HEK293 (cell line): ENCODE results near the gene PALM2AKAP2.
"Not testable (repeated sequence)": the region's sequence is repeated elsewhere in the genome, so short reads cannot be mapped to it uniquely, and the experiment has no call there.

Source experiments
- CTCF ChIA-PET: fragments of 350-600 bp; formaldehyde crosslinking; extraction: SDS; loops from one replicate; lab custom pipeline; 2021; ENCODE audit warnings: antibody characterized with exemption; lab: Yijun Ruan, JAX
- POLR2A ChIA-PET: fragments of 300-600 bp; formaldehyde crosslinking; extraction: SDS; loops from one replicate; lab custom pipeline; 2020; ENCODE audit warnings: antibody characterized with exemption, inconsistent platforms; lab: Yijun Ruan, JAX
- H3K27ac ChIP-seq: fragments of 200-500 bp; sonication (Bioruptor generic); 2 replicates; pipeline ENCODE4 v1.5.1; 2014; ENCODE audit warnings: low read depth, low read length, control low read depth, inconsistent platforms; ENCODE audit errors: extremely low read depth
- H3K36me3 ChIP-seq, 2 experiments: fragments of 200-500 bp in 1 of 2; sonication (Bioruptor generic) in 1 of 2; 1 replicate in 1 of 2; 2 replicates in 1 of 2; pipeline ENCODE4 v1.5.1; 2014 to 2017; ENCODE audit warnings: inconsistent platforms in 2 of 2, low read length in 2 of 2; ENCODE audit not compliant: control insufficient read depth in 2 of 2, insufficient read depth in 1 of 2
- H3K4me1 ChIP-seq: fragments of 200-500 bp; sonication (Bioruptor generic); 2 replicates; pipeline ENCODE4 v1.5.1; 2014; ENCODE audit warnings: mild to moderate bottlenecking, low read length, inconsistent platforms; ENCODE audit not compliant: control insufficient read depth, insufficient read depth
- H3K4me3 ChIP-seq: 2 replicates; pipeline ENCODE4 v1.5.1; 2011; ENCODE audit warnings: low read depth, mild to moderate bottlenecking, control low read depth, low read length, moderate library complexity
- H3K9me3 ChIP-seq: fragments of 200-500 bp; sonication (Bioruptor generic); 2 replicates; pipeline ENCODE4 v1.5.1; 2014; ENCODE audit warnings: low read depth, low read length, inconsistent platforms; ENCODE audit not compliant: control insufficient read depth, insufficient read depth
- KLF7 ChIP-seq: fragments of 450-650 bp; formaldehyde crosslinking; IDR thresholded peaks from 2 replicates; pipeline ENCODE4 v1.5.1; 2016; ENCODE audit warnings: missing biosample characterization, missing genetic modification characterization, borderline replicate concordance
- OSR2 ChIP-seq: fragments of 450-650 bp; formaldehyde crosslinking; IDR thresholded peaks from 2 replicates; pipeline ENCODE4 v1.5.1; 2016; ENCODE audit warnings: missing biosample characterization, missing genetic modification characterization
- SCRT1 ChIP-seq: fragments of 450-650 bp; formaldehyde crosslinking; IDR thresholded peaks from 2 replicates; pipeline ENCODE4 v1.5.1; 2016; ENCODE audit warnings: missing biosample characterization, missing genetic modification characterization, borderline replicate concordance
- SCRT2 ChIP-seq: fragments of 450-650 bp; formaldehyde crosslinking; IDR thresholded peaks from 2 replicates; pipeline ENCODE4 v1.5.1; 2016; ENCODE audit warnings: missing biosample characterization, missing genetic modification characterization
- YY2 ChIP-seq: fragments of 450-650 bp; formaldehyde crosslinking; IDR thresholded peaks from 2 replicates; pipeline ENCODE4 v1.5.1; 2016; ENCODE audit warnings: missing biosample characterization, missing genetic modification characterization
- ZBTB1 ChIP-seq: fragments of 450-650 bp; formaldehyde crosslinking; IDR thresholded peaks from 2 replicates; pipeline ENCODE4 v1.5.1; 2016; ENCODE audit warnings: missing biosample characterization, missing genetic modification characterization
- ZNF433 ChIP-seq: fragments of 450-650 bp; formaldehyde crosslinking; IDR thresholded peaks from 2 replicates; pipeline ENCODE4 v1.5.1; 2016; ENCODE audit warnings: missing biosample characterization, missing genetic modification characterization, low read depth
- ZNF449 ChIP-seq: fragments of 450-650 bp; formaldehyde crosslinking; IDR thresholded peaks from 2 replicates; pipeline ENCODE4 v1.5.1; 2017; ENCODE audit warnings: missing biosample characterization, mild to moderate bottlenecking, missing genetic modification characterization, moderate library complexity
- ZNF529 ChIP-seq: fragments of 450-650 bp; formaldehyde crosslinking; IDR thresholded peaks from 2 replicates; pipeline ENCODE4 v1.5.1; 2017; ENCODE audit warnings: missing genetic modification characterization, missing biosample characterization; ENCODE audit not compliant: insufficient replicate concordance
- ZNF621 ChIP-seq: fragments of 450-650 bp; formaldehyde crosslinking; IDR thresholded peaks from 2 replicates; pipeline ENCODE4 v1.5.1; 2017; ENCODE audit warnings: missing biosample characterization, missing genetic modification characterization
- ZSCAN5A ChIP-seq: fragments of 450-650 bp; formaldehyde crosslinking; IDR thresholded peaks from 2 replicates; pipeline ENCODE4 v1.5.1; 2016; ENCODE audit warnings: missing biosample characterization, missing genetic modification characterization
- TF ChIP-seq, protein P1 (sequence below): fragments of 450-650 bp; formaldehyde crosslinking; IDR thresholded peaks from 2 replicates; pipeline ENCODE4 v1.5.1; 2016; ENCODE audit warnings: missing biosample characterization, missing genetic modification characterization

PALM2AKAP2 gene

GRCh38 chr9:109821711-109822110 lies 41.7 kb downstream of the PALM2AKAP2 start (continued):
- TF ChIP-seq ZSCAN5A (tag by site-specific recombination) (no peak), ZNF433 (tag by site-specific recombination) (no peak), ZBTB1 (tag by site-specific recombination) (no peak), KLF7 (no peak), YY2 (tag by site-specific recombination) (no peak)

- not testable (repeated sequence) for H3K4me1 ChIP-seq
Observed at GRCh38 chr9:109825383-109825782, 45.4 kb downstream of the PALM2AKAP2 start.

DNA sequence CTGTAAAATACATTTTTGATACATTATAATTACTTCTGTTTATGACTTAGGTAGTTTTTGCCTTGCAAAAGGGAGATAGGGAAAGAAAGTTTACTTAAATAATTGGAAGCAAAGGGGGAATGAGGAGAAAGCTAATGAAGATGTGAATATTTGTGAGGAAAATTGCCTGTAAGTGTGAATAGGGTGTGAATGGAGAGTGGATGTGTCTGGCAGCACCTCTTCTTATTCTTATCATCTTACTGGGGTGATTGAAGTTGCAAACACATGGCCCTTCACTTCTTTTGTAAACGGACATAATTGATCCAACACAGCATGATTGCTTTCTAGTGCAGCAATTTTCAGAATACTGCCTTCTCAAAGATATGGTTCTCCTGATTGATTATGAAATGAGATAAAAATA lies 46.6 kb downstream of the PALM2AKAP2 start:
- ChIA-PET CTCF (interaction anchor here (0.8 kb wide), 1 partner anchor 8 kb away, joined by 3 read pairs; no protein-coding TSS in a partner anchor), POLR2A (no interaction called here)
- TF ChIP-seq, protein P1, sequence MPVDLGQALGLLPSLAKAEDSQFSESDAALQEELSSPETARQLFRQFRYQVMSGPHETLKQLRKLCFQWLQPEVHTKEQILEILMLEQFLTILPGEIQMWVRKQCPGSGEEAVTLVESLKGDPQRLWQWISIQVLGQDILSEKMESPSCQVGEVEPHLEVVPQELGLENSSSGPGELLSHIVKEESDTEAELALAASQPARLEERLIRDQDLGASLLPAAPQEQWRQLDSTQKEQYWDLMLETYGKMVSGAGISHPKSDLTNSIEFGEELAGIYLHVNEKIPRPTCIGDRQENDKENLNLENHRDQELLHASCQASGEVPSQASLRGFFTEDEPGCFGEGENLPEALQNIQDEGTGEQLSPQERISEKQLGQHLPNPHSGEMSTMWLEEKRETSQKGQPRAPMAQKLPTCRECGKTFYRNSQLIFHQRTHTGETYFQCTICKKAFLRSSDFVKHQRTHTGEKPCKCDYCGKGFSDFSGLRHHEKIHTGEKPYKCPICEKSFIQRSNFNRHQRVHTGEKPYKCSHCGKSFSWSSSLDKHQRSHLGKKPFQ (tag by site-specific recombination), result peak; percentile 86
- TF ChIP-seq ZNF449 (tag by site-specific recombination), result no peak
- no peak overlapping the region for H3K27ac ChIP-seq
- H3K9me3 ChIP-seq, result no peaks in the 10 kb centered on the region
- H3K4me3 ChIP-seq, result no peak overlapping the region
- no peaks in the 10 kb centered on the region for H3K4me1 ChIP-seq
- H3K36me3 ChIP-seq, result no peaks in the 10 kb centered on the region

More at GRCh38 chr9:109825383-109825782, 45.4 kb downstream of the PALM2AKAP2 start:
- CTCF ChIA-PET, H3K27ac ChIP-seq, H3K36me3 ChIP-seq, POLR2A ChIA-PET, H3K4me3 ChIP-seq, H3K9me3 ChIP-seq: not testable (repeated sequence)
- TF ChIP-seq SCRT1 (tag by site-specific recombination), result peak; percentile 64; the same call in 1 of the 2 replicates
- peak; percentile 67 for TF ChIP-seq SCRT2

- Histone ChIP-seq H3K36me3 (no peaks in the 10 kb centered on the region), H3K4me3 (no peak overlapping the region), H3K27ac (no peak overlapping the region), H3K4me1 (no peaks in the 10 kb centered on the region), H3K9me3 (no peaks in the 10 kb centered on the region)
- ChIA-PET CTCF (interaction anchor here (0.6 to 1.7 kb wide), 4 partner anchors 9 to 59 kb away, joined by 3 to 7 read pairs (median 4); no protein-coding TSS in a partner anchor), POLR2A (interaction anchor here (0.5 kb wide), 1 partner anchor 229 kb away, joined by 5 read pairs; no protein-coding TSS in a partner anchor)
- no peak for TF ChIP-seq ZNF621 (tag by site-specific recombination)
- no peak for TF ChIP-seq OSR2
- TF ChIP-seq ZNF529 (tag by site-specific recombination), result no peak
- TF ChIP-seq, all 188 proteins: peak for 0
Observed at GRCh38 chr9:109828254-109828653, 48.3 kb downstream of the PALM2AKAP2 start.
